K562 (cell line): ENCODE data around the gene MYL9. TPM values are rescaled to one million over a fixed set of nuclear protein-coding genes. Genes with fewer than 3 reads are reported as not detected.
A peak's percentile ranks its signal among the peaks of the same experiment; 100 is the strongest.

Experiments
- ARID3B ChIP-seq: fragments of 250-450 bp; sonication (Bioruptor Pico); IDR thresholded peaks from 2 replicates; pipeline ENCODE4 v1.4.0; 2020; ENCODE audit warnings: borderline replicate concordance
- BACH1 ChIP-seq: fragments of 200-800 bp; sonication (Bioruptor generic); IDR thresholded peaks from 2 replicates; pipeline ENCODE4 v1.6.1; 2016; ENCODE audit warnings: missing genetic modification characterization, missing compliant biosample characterization
- CBX5 ChIP-seq: IDR thresholded peaks from 2 replicates; pipeline ENCODE4 v1.6.1; 2014; ENCODE audit warnings: low read depth, borderline replicate concordance
- GTF2B ChIP-seq: IDR thresholded peaks from 2 replicates; pipeline ENCODE4 v1.6.1; 2011; ENCODE audit not compliant: insufficient read length; ENCODE audit errors: extremely low read depth
- HMGN3 ChIP-seq: IDR thresholded peaks from 2 replicates; pipeline ENCODE4 v1.6.1; 2011; ENCODE audit warnings: borderline replicate concordance, low read depth, mild to moderate bottlenecking, mixed read lengths, low read length; ENCODE audit not compliant: insufficient read length; ENCODE audit errors: extremely low read depth
- MLLT1 ChIP-seq, 2 experiments: fragments of 450-650 bp; IDR thresholded peaks; 2 replicates each; pipeline ENCODE4 v1.6.1; 2016
- NCOA4 ChIP-seq: fragments of 450-650 bp; IDR thresholded peaks from 2 replicates; pipeline ENCODE4 v1.6.1; 2018; ENCODE audit warnings: mild to moderate bottlenecking; ENCODE audit not compliant: partially characterized antibody
- NCOR1 ChIP-seq: fragments of 450-650 bp; IDR thresholded peaks from 2 replicates; pipeline ENCODE4 v1.6.1; 2016; ENCODE audit warnings: mild to moderate bottlenecking, moderate library complexity
- PHF20 ChIP-seq: fragments of 450-650 bp; IDR thresholded peaks from 2 replicates; pipeline ENCODE4 v1.6.1; 2018; ENCODE audit not compliant: partially characterized antibody
- POLR2G ChIP-seq: fragments of 200-400 bp; formaldehyde crosslinking; IDR thresholded peaks from 2 replicates; pipeline ENCODE4 v1.6.1; 2017; ENCODE audit warnings: low read depth, mild to moderate bottlenecking, antibody characterized with exemption, low read length, moderate library complexity
- PURB ChIP-seq: sonication (generic); formaldehyde crosslinking; IDR thresholded peaks from 2 replicates; pipeline ENCODE4 v1.9.0; 2021; ENCODE audit warnings: low read depth, mild to moderate bottlenecking, missing genetic modification reagents
- SMAD2 ChIP-seq: fragments of 150-350 bp; IDR thresholded peaks from 2 replicates; pipeline ENCODE4 v1.6.1; 2014; ENCODE audit warnings: low read depth, mild to moderate bottlenecking, low read length
- VEZF1 ChIP-seq: fragments of 200-800 bp; sonication (Bioruptor generic); IDR thresholded peaks from 2 replicates; pipeline ENCODE4 v1.6.1; 2017; ENCODE audit warnings: missing genetic modification characterization, missing compliant biosample characterization
- ZBTB11 ChIP-seq, 3 experiments: fragments of 200-800 bp in 1 of 3; fragments of 250-450 bp in 1 of 3; fragments of 450-650 bp in 1 of 3; sonication (Bioruptor Pico) in 1 of 3; sonication (Bioruptor generic) in 1 of 3; formaldehyde crosslinking in 1 of 3; IDR thresholded peaks; 2 replicates each; pipeline versions ENCODE4 v1.6.1 to v1.8.0; 2016 to 2022; ENCODE audit warnings: mild to moderate bottlenecking in 2 of 3, missing genetic modification characterization in 2 of 3, missing compliant biosample characterization in 1 of 3, moderate library complexity in 1 of 3
- ZNF354B ChIP-seq: fragments of 250-450 bp; sonication (Bioruptor Pico); IDR thresholded peaks from 2 replicates; pipeline ENCODE4 v1.4.0; 2020
- polyA plus RNA-seq, 8 experiments: library from polyadenylated mRNA; depleted of rRNA in 4 of 8; stranded (reverse) in 5 of 8; unstranded in 3 of 8; fragments of >200 nt; fragmentation: Nextera tagmentation in 2 of 8; fragmentation: Illumina TruSeq in 1 of 8; extraction: Ambion mirVana in 2 of 8; extraction: Trizol in 1 of 8; gene quantifications; 2 replicates each; pipeline versions ENCODE4 v1.2.1 to v1.2.3, GENCODE V29; 2011 to 2014; ENCODE audit warnings: inconsistent platforms in 1 of 8, missing spikeins in 1 of 8
- total RNA-seq, 7 experiments: library from RNA; depleted of rRNA in 6 of 7; stranded (reverse); fragments of >200 nt in 6 of 7; fragmentation: Illumina TruSeq in 2 of 7; extraction: Trizol in 2 of 7; gene quantifications; 2 replicates each; pipeline versions ENCODE4 v1.2.1 to v1.2.3, GENCODE V29; 2011 to 2021; ENCODE audit warnings: low replicate concordance in 1 of 7

Gene MYL9
- total and polyA plus RNA-seq, 9 of the 15 experiments (the other 6 are each of a cell fraction or from before 2014, with no cell fraction given) = 0.11 to 3.2 (median 0.81) TPM; not detected in 1

GRCh38 chr20:36574366-36575135 is 33.2 kb downstream of the MYL9 start (continued):
- TF ChIP-seq VEZF1 (CRISPR knock-in tag) = no peak
- TF ChIP-seq MLLT1 (IDR thresholded peaks at IDR 0.05) = peak in 1 of 2 experiments; percentile 54; a peak in 1 of 4 replicates
- TF ChIP-seq PURB = no peak
- TF ChIP-seq GTF2B = no peak
- TF ChIP-seq POLR2G = peak; percentile 88
- TF ChIP-seq NCOA4 = no peak
- TF ChIP-seq ZBTB11 (CRISPR knock-in tag; IDR thresholded peaks at IDR 0.05) = 0 out of 6 replicates have a peak, but pooled peaks of 1 of the 3 experiments have one; percentile 8
- TF ChIP-seq BACH1 (tag) = no peak
- TF ChIP-seq NCOR1 = peak; percentile 25; the same call in 1 of the 2 replicates
- TF ChIP-seq CBX5 = no peak
- peak; percentile 28 for TF ChIP-seq PHF20
- TF ChIP-seq ARID3B = no peak
- TF ChIP-seq HMGN3 = peak; percentile 74
- TF ChIP-seq SMAD2 = no peak
- TF ChIP-seq ZNF354B = no peak
